IMR-90 (cell line): ENCODE data around the gene STAG1. TPM values are rescaled to one million over a fixed set of nuclear protein-coding genes. Genes with fewer than 3 reads are reported as not detected.

ENCODE experiments used
- ATAC-seq: fragments of 200-7000 bp; cut with Tn5 transposase; 2 replicates; pipeline ENCODE4 v1.9.1; 2020; ENCODE audit warnings: low read depth, mild to moderate bottlenecking, moderate library complexity
- BruUV-seq: library from RNA; stranded (reverse); fragments of 400-500 nt; replicated peaks from 2 replicates; lab custom pipeline; 2021; lab: Mats Ljungman, UMichigan
- CTCF ChIA-PET: fragments of 300-600 bp; formaldehyde crosslinking; extraction: SDS; loops from one replicate; lab custom pipeline; 2021; ENCODE audit warnings: antibody characterized with exemption; lab: Yijun Ruan, JAX
- POLR2A ChIA-PET: fragments of 300-600 bp; sonication (Branson Sonifier 250); formaldehyde crosslinking; loops from one replicate; lab custom pipeline; 2022; ENCODE audit warnings: antibody characterized with exemption; ENCODE audit not compliant: unreplicated experiment; lab: Charles Lee
- DNase-seq: peaks from one replicate; pipeline ENCODE4 v3.0.0; 2013
- H2AFZ ChIP-seq: replicated peaks from 2 replicates; pipeline ENCODE3; 2013; ENCODE audit warnings: low read length, mild to moderate bottlenecking; ENCODE audit not compliant: poor library complexity
- H2AK5ac ChIP-seq: 2 replicates; pipeline ENCODE4 v1.6.1; 2013; ENCODE audit warnings: low read depth, low read length, inconsistent platforms
- H2AK9ac ChIP-seq: replicated peaks from 2 replicates; pipeline ENCODE3; 2013; ENCODE audit warnings: mild to moderate bottlenecking, low read depth, low read length, moderate library complexity; ENCODE audit not compliant: poor library complexity
- H2BK120ac ChIP-seq: 2 replicates; pipeline ENCODE4 v1.6.1; 2013; ENCODE audit warnings: low read depth, low read length, inconsistent platforms
- H2BK15ac ChIP-seq: 3 replicates; pipeline ENCODE4 v1.6.1; 2013; ENCODE audit warnings: low read depth, low read length, inconsistent platforms
- H2BK20ac ChIP-seq: 2 replicates; pipeline ENCODE4 v1.6.1; 2013; ENCODE audit warnings: low read depth, mild to moderate bottlenecking, inconsistent platforms, low read length, moderate library complexity
- H2BK5ac ChIP-seq: 2 replicates; pipeline ENCODE4 v1.6.1; 2013; ENCODE audit warnings: mild to moderate bottlenecking, low read depth, low read length, inconsistent platforms; ENCODE audit not compliant: poor library complexity, severe bottlenecking
- H3K14ac ChIP-seq: replicated peaks from 2 replicates; pipeline ENCODE4 v1.6.1; 2013; ENCODE audit warnings: low read depth, low read length, inconsistent platforms
- H3K18ac ChIP-seq: 2 replicates; pipeline ENCODE4 v1.6.1; 2013; ENCODE audit warnings: low read depth, low read length, control low read depth
- H3K23ac ChIP-seq: 2 replicates; pipeline ENCODE4 v1.6.1; 2013; ENCODE audit warnings: low read depth, low read length, inconsistent platforms
- H3K27ac ChIP-seq: 2 replicates; pipeline ENCODE4 v1.5.1; 2013; ENCODE audit warnings: mild to moderate bottlenecking, control low read depth, low read length; ENCODE audit not compliant: insufficient read depth
- H3K27me3 ChIP-seq: 2 replicates; pipeline ENCODE4 v1.6.1; 2013; ENCODE audit warnings: low read length; ENCODE audit not compliant: control insufficient read depth, insufficient read depth
- H3K36me3 ChIP-seq: 2 replicates; pipeline ENCODE4 v1.6.1; 2013; ENCODE audit warnings: low read length, mixed read lengths; ENCODE audit not compliant: control insufficient read depth, insufficient read depth
- H3K4ac ChIP-seq: 2 replicates; pipeline ENCODE4 v1.6.1; 2013; ENCODE audit warnings: low read depth, low read length, inconsistent platforms
- H3K4me1 ChIP-seq: 2 replicates; pipeline ENCODE4 v1.6.1; 2013; ENCODE audit warnings: low read length, mixed read lengths; ENCODE audit not compliant: control insufficient read depth, insufficient read depth
- H3K4me2 ChIP-seq: 2 replicates; pipeline ENCODE4 v1.6.1; 2013; ENCODE audit warnings: low read depth, mild to moderate bottlenecking, control low read depth, low read length, moderate library complexity
- H3K4me3 ChIP-seq: 2 replicates; pipeline ENCODE4 v1.5.1; 2013; ENCODE audit warnings: low read depth, mild to moderate bottlenecking, control low read depth, low read length, moderate library complexity; ENCODE audit not compliant: insufficient read depth
- H3K56ac ChIP-seq: 2 replicates; pipeline ENCODE4 v1.6.1; 2013; ENCODE audit warnings: low read length, inconsistent platforms; ENCODE audit not compliant: insufficient read depth; ENCODE audit errors: extremely low read depth
- H3K79me1 ChIP-seq, 2 experiments: 2 replicates each; pipeline ENCODE4 v1.6.1; 2013; ENCODE audit warnings: low read length in 2 of 2, inconsistent platforms in 1 of 2, low read depth in 1 of 2
- H3K9ac ChIP-seq: 2 replicates; pipeline ENCODE4 v1.6.1; 2013; ENCODE audit warnings: low read depth, low read length, control low read depth
- H3K9me1 ChIP-seq: 2 replicates; pipeline ENCODE4 v1.6.1; 2013; ENCODE audit warnings: low read length, inconsistent platforms; ENCODE audit not compliant: insufficient read depth
- H3K9me3 ChIP-seq: 2 replicates; pipeline ENCODE4 v1.6.1; 2013; ENCODE audit warnings: low read length; ENCODE audit not compliant: control insufficient read depth, insufficient read depth
- H4K20me1 ChIP-seq: 2 replicates; pipeline ENCODE4 v1.6.1; 2013; ENCODE audit warnings: low read length, inconsistent platforms; ENCODE audit not compliant: insufficient read depth
- H4K5ac ChIP-seq: 2 replicates; pipeline ENCODE4 v1.6.1; 2013; ENCODE audit warnings: mild to moderate bottlenecking, low read depth, low read length, control low read depth
- H4K8ac ChIP-seq, 2 experiments: 2 replicates each; pipeline ENCODE4 v1.6.1; 2013; ENCODE audit warnings: low read depth in 2 of 2, low read length in 2 of 2, control low read depth in 1 of 2, inconsistent platforms in 1 of 2
- H4K91ac ChIP-seq: 2 replicates; pipeline ENCODE4 v1.6.1; 2013; ENCODE audit warnings: low read depth, low read length, inconsistent platforms; ENCODE audit not compliant: insufficient read depth
- WGBS, 2 experiments: methylation state at CpG; one replicate each; pipeline versions ENCODE4 v1.1.5 to v1.1.7; 2013; ENCODE audit warnings: missing lambda C conversion rate in 2 of 2; ENCODE audit not compliant: insufficient read length in 1 of 2; ENCODE audit errors: extremely low coverage in 2 of 2; 5-methylcytosine and 5-hydroxymethylcytosine counted together
- dilution Hi-C: fragments of 300-500 bp; cut with HindIII; formaldehyde crosslinking; loops from one replicate; pipeline ENCODE4 v1.14.3; 2018; ENCODE audit warnings: low sequenced_read_pairs; ENCODE audit not compliant: unreplicated experiment
- in situ Hi-C: fragments of 300-500 bp; cut with MboI; formaldehyde crosslinking; loops from 3 replicates; pipeline ENCODE4 v1.14.3; 2019; ENCODE audit warnings: low sequenced_read_pairs, inconsistent platforms, mixed read lengths
- intact Hi-C: fragments of 100-400 bp; cut with micrococcal nuclease; formaldehyde crosslinking; loops from 2 replicates; pipeline ENCODE4 v1.10.0; 2022
- polyA plus RNA-seq, 3 experiments: library from polyadenylated mRNA; depleted of rRNA; stranded (reverse); fragments of >200 nt; gene quantifications; 2 replicates each; pipeline ENCODE4 v1.2.3, GENCODE V29; 2012; ENCODE audit warnings: low replicate concordance in 1 of 3
- total RNA-seq: library from RNA; depleted of rRNA; stranded (reverse); fragments of >200 nt; gene quantifications from 2 replicates; pipeline ENCODE4 v1.2.3, GENCODE V29; 2012
- TF ChIP-seq, protein P1 (sequence below): conservative IDR thresholded peaks from 2 replicates; pipeline ENCODE4 v1.5.1; 2012; ENCODE audit warnings: mild to moderate bottlenecking, low read depth, low read length, improper control_type of control experiment

The STAG1 gene
- total and polyA plus RNA-seq, 2 of the 4 experiments (the other 2 are of a cell fraction): 9.6 to 32.3 TPM

DNA sequence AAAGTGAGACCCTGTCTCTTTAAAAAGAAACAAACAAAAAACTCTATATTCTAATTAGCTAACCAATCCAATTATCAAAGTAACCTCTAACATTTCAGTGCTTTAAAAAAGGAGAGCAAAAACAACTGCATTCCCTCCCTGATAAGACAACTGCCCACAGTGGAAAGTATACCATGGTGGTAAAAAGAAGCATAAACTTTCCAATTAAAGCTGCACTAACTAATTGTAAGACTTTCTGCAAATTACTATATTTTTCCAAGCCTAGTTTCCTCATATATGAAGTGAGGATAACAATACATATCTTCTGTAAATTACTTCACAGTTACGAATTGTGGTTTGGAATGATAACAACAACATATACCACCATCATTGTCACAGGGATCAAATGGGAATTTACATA, 35.5 kb downstream of the STAG1 start:
- H3K9me1 ChIP-seq: no peaks in the 10 kb centered on the region
- H3K18ac ChIP-seq: no peak overlapping the region
- H3K4me3 ChIP-seq: no peak overlapping the region
- H4K91ac ChIP-seq: no peak overlapping the region
- no peak for DNase-seq
- no peaks in the 10 kb centered on the region; the same call in 1 of the 2 replicates for H4K20me1 ChIP-seq
- WGBS, 2 experiments: no CpG with 5 or more reads among the region's 1 CpG
- no peaks in the 10 kb centered on the region; the same call in 1 of the 2 replicates for H3K4me1 ChIP-seq
- no peak overlapping the region for H3K4ac ChIP-seq
- H2AK9ac ChIP-seq: no peak overlapping the region
- H3K27me3 ChIP-seq: no peaks in the 10 kb centered on the region
- no peak overlapping the region for H2AFZ ChIP-seq
- no peak overlapping the region for H3K4me2 ChIP-seq
- H3K9me3 ChIP-seq: no peaks in the 10 kb centered on the region
- intact Hi-C loops: no loop called here
- no peak overlapping the region for H3K14ac ChIP-seq
- H2BK15ac ChIP-seq: no peak overlapping the region
- in situ Hi-C loops: no loop called here
- H4K5ac ChIP-seq: no peak overlapping the region
- dilution Hi-C loops: no loop called here
- no peak for ATAC-seq
- no peak overlapping the region for H2BK20ac ChIP-seq
- POLR2A ChIA-PET: no interaction called here
- no peak overlapping the region for H4K8ac ChIP-seq
- H3K56ac ChIP-seq: no peak overlapping the region
- peaks cover 26 to 52% of the 10 kb centered on the region in 2 experiments for H3K79me1 ChIP-seq
- H3K23ac ChIP-seq: no peak overlapping the region
- H2BK5ac ChIP-seq: no peak overlapping the region
- no peak overlapping the region for H3K27ac ChIP-seq
- CTCF ChIA-PET: interaction anchor here (0.6 to 0.7 kb wide), 2 partner anchors 115 to 127 kb away, joined by 3 to 5 read pairs; no protein-coding TSS in a partner anchor
- TF ChIP-seq, protein P1, sequence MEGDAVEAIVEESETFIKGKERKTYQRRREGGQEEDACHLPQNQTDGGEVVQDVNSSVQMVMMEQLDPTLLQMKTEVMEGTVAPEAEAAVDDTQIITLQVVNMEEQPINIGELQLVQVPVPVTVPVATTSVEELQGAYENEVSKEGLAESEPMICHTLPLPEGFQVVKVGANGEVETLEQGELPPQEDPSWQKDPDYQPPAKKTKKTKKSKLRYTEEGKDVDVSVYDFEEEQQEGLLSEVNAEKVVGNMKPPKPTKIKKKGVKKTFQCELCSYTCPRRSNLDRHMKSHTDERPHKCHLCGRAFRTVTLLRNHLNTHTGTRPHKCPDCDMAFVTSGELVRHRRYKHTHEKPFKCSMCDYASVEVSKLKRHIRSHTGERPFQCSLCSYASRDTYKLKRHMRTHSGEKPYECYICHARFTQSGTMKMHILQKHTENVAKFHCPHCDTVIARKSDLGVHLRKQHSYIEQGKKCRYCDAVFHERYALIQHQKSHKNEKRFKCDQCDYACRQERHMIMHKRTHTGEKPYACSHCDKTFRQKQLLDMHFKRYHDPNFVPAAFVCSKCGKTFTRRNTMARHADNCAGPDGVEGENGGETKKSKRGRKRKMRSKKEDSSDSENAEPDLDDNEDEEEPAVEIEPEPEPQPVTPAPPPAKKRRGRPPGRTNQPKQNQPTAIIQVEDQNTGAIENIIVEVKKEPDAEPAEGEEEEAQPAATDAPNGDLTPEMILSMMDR: no peak
- H3K36me3 ChIP-seq: peaks cover 3% of the 10 kb centered on the region
- BruUV-seq: no TSS peak
- H2BK120ac ChIP-seq: no peak overlapping the region
- H2AK5ac ChIP-seq: no peak overlapping the region
- H3K9ac ChIP-seq: no peak overlapping the region
